Muscle of leg (tissue), 11 donors: Measurements from ENCODE around the gene PLEKHM3. TPM values are rescaled to one million over a fixed set of nuclear protein-coding genes. Genes with fewer than 3 reads are reported as not detected.

ENCODE experiments used
- DNase-seq: peaks from one replicate; pipeline ENCODE4 v3.0.0; 2013
- H3K27ac ChIP-seq: one replicate; pipeline ENCODE4 v1.5.1; 2013; ENCODE audit warnings: mild to moderate bottlenecking, low read length, control low read depth
- H3K27me3 ChIP-seq: one replicate; pipeline ENCODE4 v1.6.1; 2013; ENCODE audit warnings: low read length; ENCODE audit not compliant: control insufficient read depth, insufficient read depth
- H3K36me3 ChIP-seq: one replicate; pipeline ENCODE4 v1.6.1; 2013; ENCODE audit warnings: low read length; ENCODE audit not compliant: control insufficient read depth, insufficient read depth
- H3K4me1 ChIP-seq: one replicate; pipeline ENCODE4 v1.6.1; 2013; ENCODE audit warnings: low read length; ENCODE audit not compliant: control insufficient read depth, insufficient read depth
- H3K4me3 ChIP-seq: one replicate; pipeline ENCODE4 v1.5.1; 2013; ENCODE audit warnings: low read length, control low read depth
- H3K9me3 ChIP-seq: replicated peaks from 2 replicates; pipeline ENCODE4 v1.6.1; 2013; ENCODE audit warnings: low read depth, low read length; ENCODE audit not compliant: control insufficient read depth
- WGBS: methylation state at CpG from one replicate; pipeline ENCODE4 v1.1.5; 2013; ENCODE audit warnings: missing lambda C conversion rate; ENCODE audit not compliant: insufficient coverage; 5-methylcytosine and 5-hydroxymethylcytosine counted together
- polyA plus RNA-seq, 8 donors: library from polyadenylated mRNA; unstranded; fragments of 120-200 nt; gene quantifications; one replicate each; pipeline versions ENCODE4 v1.2.1 to v1.2.3, GENCODE V29; 2013; ENCODE audit warnings: inconsistent platforms in 1 of 8, low replicate concordance in 1 of 8; ENCODE audit not compliant: insufficient read length in 8 of 8, insufficient read depth in 1 of 8
- total RNA-seq: library from RNA; stranded (reverse); fragments of 120-200 nt; gene quantifications from one replicate; pipeline ENCODE4 v1.2.4, GENCODE V29; 2013

Gene PLEKHM3
- total and polyA plus RNA-seq, 9 donors, result 6.2 to 9.5 (median 7.4) TPM

- no peak overlapping the region for H3K27ac ChIP-seq
- no peaks in the 10 kb centered on the region for H3K9me3 ChIP-seq
- H3K36me3 ChIP-seq, result no peaks in the 10 kb centered on the region
- no peaks in the 10 kb centered on the region for H3K27me3 ChIP-seq
- H3K4me1 ChIP-seq, result no peaks in the 10 kb centered on the region
- no peak overlapping the region for H3K4me3 ChIP-seq
- WGBS, result no CpG with 5 or more reads among the region's 4 CpGs
- no peak for DNase-seq
These were observed 98.4 kb downstream of the PLEKHM3 start for GRCh38 chr2:207926989-207927300.

GRCh38 chr2:207926133-207926988 lies 99.0 kb downstream of the PLEKHM3 start:
- DNase-seq, result no peak
- Histone ChIP-seq H3K4me1 (no peaks in the 10 kb centered on the region), H3K4me3 (no peak overlapping the region), H3K27ac (no peak overlapping the region), H3K27me3 (no peaks in the 10 kb centered on the region), H3K9me3 (no peaks in the 10 kb centered on the region), H3K36me3 (no peaks in the 10 kb centered on the region)
- 50% methylated on average over 4 of the region's 13 CpGs for WGBS

GRCh38 chr2:207925601-207926000 lies 99.7 kb downstream of the PLEKHM3 start:
- no peak overlapping the region for H3K4me3 ChIP-seq
- no peaks in the 10 kb centered on the region for H3K27me3 ChIP-seq
- WGBS, result 83% methylated on average over 2 of the region's 8 CpGs
- no peaks in the 10 kb centered on the region for H3K9me3 ChIP-seq
- no peak overlapping the region for H3K27ac ChIP-seq
- no peaks in the 10 kb centered on the region for H3K36me3 ChIP-seq
- DNase-seq, result no peak
- H3K4me1 ChIP-seq, result peaks cover 3% of the 10 kb centered on the region

GRCh38 chr2:207921606-207922005 lies 103.7 kb downstream of the PLEKHM3 start:
- Histone ChIP-seq H3K4me3 (no peak overlapping the region), H3K27me3 (no peaks in the 10 kb centered on the region), H3K36me3 (no peaks in the 10 kb centered on the region)

GRCh38 chr2:207920721-207921120 lies 104.6 kb downstream of the PLEKHM3 start:
- Histone ChIP-seq H3K27ac (peak overlapping the region; percentile 13), H3K9me3 (no peaks in the 10 kb centered on the region), H3K4me1 (peaks cover 6% of the 10 kb centered on the region), H3K36me3 (no peaks in the 10 kb centered on the region), H3K27me3 (no peaks in the 10 kb centered on the region), H3K4me3 (no peak overlapping the region)
- DNase-seq, result no peak
- 42% methylated on average over 5 of the region's 6 CpGs for WGBS

More at GRCh38 chr2:207921606-207922005, 103.7 kb downstream of the PLEKHM3 start:
- Histone ChIP-seq H3K27ac (no peak overlapping the region), H3K4me1 (peaks cover 6% of the 10 kb centered on the region), H3K9me3 (no peaks in the 10 kb centered on the region)
- no peak for DNase-seq

GRCh38 chr2:207920321-207920720 lies 105.0 kb downstream of the PLEKHM3 start:
- peak; percentile 62 for DNase-seq
- no peaks in the 10 kb centered on the region for H3K9me3 ChIP-seq
- H3K4me3 ChIP-seq, result no peak overlapping the region
- H3K27me3 ChIP-seq, result no peaks in the 10 kb centered on the region
- peaks cover 6% of the 10 kb centered on the region for H3K4me1 ChIP-seq
- H3K27ac ChIP-seq, result no peak overlapping the region
- WGBS, result no CpG with 5 or more reads among the region's 3 CpGs
- H3K36me3 ChIP-seq, result no peaks in the 10 kb centered on the region

- no peak overlapping the region for H3K27ac ChIP-seq
- H3K4me1 ChIP-seq, result peaks cover 6% of the 10 kb centered on the region
- no peak for DNase-seq
- no peak overlapping the region for H3K4me3 ChIP-seq
- no peaks in the 10 kb centered on the region for H3K9me3 ChIP-seq
- no peaks in the 10 kb centered on the region for H3K27me3 ChIP-seq
- H3K36me3 ChIP-seq, result no peaks in the 10 kb centered on the region
- WGBS, result 90% methylated on average over 2 of the region's 8 CpGs
These were observed 106.0 kb downstream of the PLEKHM3 start for GRCh38 chr2:207919164-207919919.

- no peak for DNase-seq
- Histone ChIP-seq H3K4me1 (peaks cover 3% of the 10 kb centered on the region), H3K9me3 (no peaks in the 10 kb centered on the region), H3K27ac (no peak overlapping the region), H3K27me3 (no peaks in the 10 kb centered on the region), H3K36me3 (no peaks in the 10 kb centered on the region), H3K4me3 (no peak overlapping the region)
- WGBS, result 100% methylated on average over 4 of the region's 6 CpGs
These were observed 110.6 kb downstream of the PLEKHM3 start for GRCh38 chr2:207914716-207915115.

- Histone ChIP-seq H3K27me3 (no peaks in the 10 kb centered on the region), H3K4me3 (no peak overlapping the region), H3K27ac (no peak overlapping the region), H3K4me1 (no peaks in the 10 kb centered on the region), H3K36me3 (no peaks in the 10 kb centered on the region), H3K9me3 (no peaks in the 10 kb centered on the region)
- 100% methylated on average over 1 of the region's 14 CpGs for WGBS
- no peak for DNase-seq
These were observed 111.5 kb downstream of the PLEKHM3 start for GRCh38 chr2:207913772-207914358.

GRCh38 chr2:207911856-207912255 lies 113.5 kb downstream of the PLEKHM3 start:
- no peaks in the 10 kb centered on the region for H3K27me3 ChIP-seq
- no peak overlapping the region for H3K4me3 ChIP-seq
- no CpG with 5 or more reads among the region's 3 CpGs for WGBS

More at GRCh38 chr2:207911856-207912255, 113.5 kb downstream of the PLEKHM3 start:
- no peaks in the 10 kb centered on the region for H3K9me3 ChIP-seq
- H3K4me1 ChIP-seq, result no peaks in the 10 kb centered on the region
- no peak overlapping the region for H3K27ac ChIP-seq
- no peak for DNase-seq
- no peaks in the 10 kb centered on the region for H3K36me3 ChIP-seq
